Chondrocyte (in vitro differentiated cells): ENCODE measurements around the gene SUPT4H1. TPM values are rescaled to one million over a fixed set of nuclear protein-coding genes. Genes with fewer than 3 reads are reported as not detected.

Source experiments
- DNase-seq: peaks from one replicate; pipeline ENCODE4 v3.0.0; 2021; ENCODE audit warnings: mixed read lengths, low spot score
- H3K27ac Mint-ChIP-seq: one replicate; pipeline ENCODE4 v1.8.0; 2021; ENCODE audit warnings: mild to moderate bottlenecking, moderate library complexity, mixed read lengths; ENCODE audit not compliant: unreplicated experiment
- H3K27me3 Mint-ChIP-seq: 2 replicates; pipeline ENCODE4 v1.8.0; 2021; ENCODE audit warnings: low read depth, mixed read lengths
- H3K36me3 Mint-ChIP-seq: 2 replicates; pipeline ENCODE4 v1.8.0; 2021; ENCODE audit warnings: low read depth, mixed read lengths
- H3K4me1 Mint-ChIP-seq: 2 replicates; pipeline ENCODE4 v1.8.0; 2021; ENCODE audit warnings: low read depth, mild to moderate bottlenecking, mixed read lengths
- H3K4me3 Mint-ChIP-seq: one replicate; pipeline ENCODE4 v1.8.0; 2021; ENCODE audit warnings: mild to moderate bottlenecking, moderate library complexity, mixed read lengths; ENCODE audit not compliant: unreplicated experiment
- H3K9me3 Mint-ChIP-seq: 2 replicates; pipeline ENCODE4 v1.8.0; 2021; ENCODE audit warnings: low read depth, mixed read lengths
- CTCF ChIP-seq: fragments of 200-600 bp; sonication (generic); IDR thresholded peaks from 2 replicates; pipeline ENCODE4 v1.5.0; 2021; ENCODE audit warnings: antibody characterized with exemption, mild to moderate bottlenecking, moderate library complexity
- total RNA-seq: library from RNA; stranded (reverse); gene quantifications from 3 replicates; pipeline ENCODE4 v1.2.1, GENCODE V29; 2021

Gene SUPT4H1
- total RNA-seq, 1 donor from 2014 or later, result 57.4 TPM

GRCh38 chr17:58319173-58320162 is 32.5 kb downstream of the SUPT4H1 start:
- no peaks in the 10 kb centered on the region for H3K4me1 Mint-ChIP-seq
- H3K4me3 Mint-ChIP-seq, result no peak overlapping the region
- no peak for TF ChIP-seq CTCF
- H3K36me3 Mint-ChIP-seq, result no peaks in the 10 kb centered on the region
- peak; percentile 82 for DNase-seq
- H3K27me3 Mint-ChIP-seq, result peaks cover 13% of the 10 kb centered on the region
- no peaks in the 10 kb centered on the region for H3K9me3 Mint-ChIP-seq
- no peak overlapping the region for H3K27ac Mint-ChIP-seq

- Mint-ChIP-seq H3K4me1 (no peaks in the 10 kb centered on the region), H3K4me3 (no peak overlapping the region), H3K9me3 (no peaks in the 10 kb centered on the region), H3K27me3 (peaks cover 15% of the 10 kb centered on the region), H3K27ac (no peak overlapping the region), H3K36me3 (no peaks in the 10 kb centered on the region)
- no peak for TF ChIP-seq CTCF
- peak; percentile 51 for DNase-seq
Observed at GRCh38 chr17:58318627-58319172, 33.3 kb downstream of the SUPT4H1 start.

- no peak for TF ChIP-seq CTCF
- Mint-ChIP-seq H3K9me3 (no peaks in the 10 kb centered on the region), H3K27me3 (peaks cover 15% of the 10 kb centered on the region), H3K4me1 (no peaks in the 10 kb centered on the region), H3K4me3 (no peak overlapping the region), H3K36me3 (no peaks in the 10 kb centered on the region), H3K27ac (no peak overlapping the region)
- DNase-seq, result peak; percentile 54
Observed at GRCh38 chr17:58318065-58318481, 33.9 kb downstream of the SUPT4H1 start.

GRCh38 chr17:58317421-58318064 is 34.5 kb downstream of the SUPT4H1 start:
- DNase-seq, result peak; percentile 34
- H3K9me3 Mint-ChIP-seq, result no peaks in the 10 kb centered on the region
- peaks cover 15% of the 10 kb centered on the region for H3K27me3 Mint-ChIP-seq
- no peaks in the 10 kb centered on the region for H3K4me1 Mint-ChIP-seq
- no peaks in the 10 kb centered on the region for H3K36me3 Mint-ChIP-seq
- TF ChIP-seq CTCF, result peak; percentile 81
- H3K27ac Mint-ChIP-seq, result no peak overlapping the region
- H3K4me3 Mint-ChIP-seq, result no peak overlapping the region
